K562 (cell line): ENCODE results near the gene TERT. TPM values are rescaled to one million over a fixed set of nuclear protein-coding genes. Genes with fewer than 3 reads are reported as not detected.

Source experiments
- ATAC-seq: fragments of 200-7000 bp; cut with Tn5 transposase; 3 replicates; pipeline ENCODE4 v1.9.1; 2020; ENCODE audit warnings: moderate library complexity
- BruUV-seq: library from RNA; stranded (reverse); fragments of 400-500 nt; replicated peaks from 2 replicates; lab custom pipeline; 2021; lab: Mats Ljungman, UMichigan
- CTCF ChIA-PET: fragments of 300-600 bp; formaldehyde crosslinking; extraction: SDS; loops from one replicate; lab custom pipeline; 2021; ENCODE audit warnings: low intra/inter-chr PET ratio; lab: Yijun Ruan, JAX
- POLR2A ChIA-PET: fragments of 300-600, 350-650 bp; sonication (Branson Sonifier 250); formaldehyde crosslinking; extraction: SDS; loops from one replicate; lab custom pipeline; 2021; ENCODE audit warnings: antibody characterized with exemption, inconsistent platforms; lab: Yijun Ruan, JAX
- DNase-seq, 4 experiments: peaks; one replicate each; pipeline versions ENCODE4 v3.0.0 to v3.0.0-alpha.2; 2011 to 2018; ENCODE audit warnings: low spot score in 3 of 4, mixed read lengths in 3 of 4; ENCODE audit errors: extremely low read depth in 1 of 4
- FAIRE-seq: peaks from 2 replicates; lab custom pipeline; 2011; peaks lifted over from hg19 to GRCh38; lab: Jason Lieb, UNC
- H2AFZ ChIP-seq: 2 replicates; pipeline ENCODE4 v1.6.0; 2011; ENCODE audit warnings: low read depth, low read length, control low read depth, inconsistent platforms
- H3K27ac ChIP-seq: fragments of 200-600 bp; 3 replicates; pipeline ENCODE4 v1.8.0; 2011; ENCODE audit warnings: low read depth, mild to moderate bottlenecking, control low read depth, inconsistent platforms, low read length, moderate library complexity, mixed read lengths; ENCODE audit errors: extremely low read depth
- H3K27me3 ChIP-seq, 2 experiments: fragments of 300-600 bp in 1 of 2; 2 replicates in 1 of 2; 3 replicates in 1 of 2; pipeline versions ENCODE4 v1.6.0 to v1.8.0; 2011; ENCODE audit warnings: inconsistent platforms in 2 of 2, low read length in 2 of 2, mild to moderate bottlenecking in 1 of 2, mixed read lengths in 1 of 2, moderate library complexity in 1 of 2; ENCODE audit not compliant: control insufficient read depth in 2 of 2, insufficient read depth in 2 of 2
- H3K36me3 ChIP-seq: fragments of 300-600 bp; 3 replicates; pipeline ENCODE4 v1.8.0; 2011; ENCODE audit warnings: mild to moderate bottlenecking, low read length, inconsistent platforms; ENCODE audit not compliant: control insufficient read depth, insufficient read depth
- H3K4me1 ChIP-seq, 2 experiments: fragments of 200-600 bp in 1 of 2; replicated peaks in 1 of 2; 2 replicates in 1 of 2; 3 replicates in 1 of 2; pipeline versions ENCODE4 v1.5.1 to v1.8.0; 2011; ENCODE audit warnings: inconsistent platforms in 2 of 2, low read length in 2 of 2, mild to moderate bottlenecking in 1 of 2, mixed read lengths in 1 of 2, moderate library complexity in 1 of 2; ENCODE audit not compliant: control insufficient read depth in 2 of 2, insufficient read depth in 2 of 2
- H3K4me2 ChIP-seq: 2 replicates; pipeline ENCODE4 v1.6.1; 2011; ENCODE audit warnings: low read length, control low read depth, inconsistent platforms, mixed read lengths; ENCODE audit not compliant: insufficient read depth
- H3K4me3 ChIP-seq: fragments of 200-600 bp; sonication (generic), shearing (Covaris generic); 2 replicates; pipeline ENCODE4 v1.5.1; 2016; ENCODE audit warnings: control low read depth, inconsistent platforms
- H3K79me2 ChIP-seq: fragments of 200-600 bp; 3 replicates; pipeline ENCODE4 v1.8.0; 2011; ENCODE audit warnings: low read length, inconsistent platforms; ENCODE audit not compliant: control insufficient read depth, insufficient read depth
- H3K9ac ChIP-seq, 2 experiments: 2 replicates each; pipeline versions ENCODE4 v1.6.0 to v1.6.1; 2011; ENCODE audit warnings: low read depth in 2 of 2, low read length in 2 of 2, control low read depth in 1 of 2, inconsistent platforms in 1 of 2, mild to moderate bottlenecking in 1 of 2, mixed read lengths in 1 of 2; ENCODE audit not compliant: insufficient read depth in 1 of 2
- H3K9me1 ChIP-seq: one replicate; pipeline ENCODE4 v1.6.0; 2011; ENCODE audit warnings: inconsistent platforms, mild to moderate bottlenecking, low read length, moderate library complexity; ENCODE audit not compliant: control insufficient read depth, insufficient read depth
- H3K9me3 ChIP-seq: replicated peaks from 2 replicates; pipeline ENCODE4 v1.5.1; 2011; ENCODE audit warnings: low read depth, low read length, inconsistent platforms; ENCODE audit not compliant: control insufficient read depth, insufficient read depth
- H4K20me1 ChIP-seq: replicated peaks from 2 replicates; pipeline ENCODE4 v1.6.1; 2011; ENCODE audit warnings: low read length, inconsistent platforms, mixed read lengths; ENCODE audit not compliant: control insufficient read depth, insufficient read depth
- NFIX ChIP-seq: fragments of 250-450 bp; sonication (Bioruptor Pico); IDR thresholded peaks from 2 replicates; pipeline ENCODE4 v1.4.0; 2020; ENCODE audit warnings: low read depth, mild to moderate bottlenecking, moderate library complexity
- WGBS: fragments of 100-300 bp; shearing (Covaris generic); methylation state at CpG from one replicate; pipeline ENCODE4 v1.1.6; 2016; ENCODE audit warnings: low coverage, mixed read lengths; ENCODE audit not compliant: insufficient coverage; ENCODE audit errors: missing lambda C conversion rate; 5-methylcytosine and 5-hydroxymethylcytosine counted together
- in situ Hi-C: fragments of 300-500 bp; cut with MboI; formaldehyde crosslinking; loops from 4 replicates; pipeline ENCODE4 v1.15.0; 2018; ENCODE audit warnings: inconsistent platforms, mixed read lengths
- intact Hi-C: fragments of 100-400 bp; cut with micrococcal nuclease; formaldehyde crosslinking; loops from 2 replicates; pipeline ENCODE4 v1.14.2; 2022
- polyA plus RNA-seq, 8 experiments: library from polyadenylated mRNA; depleted of rRNA in 4 of 8; stranded (reverse) in 5 of 8; unstranded in 3 of 8; fragments of >200 nt; fragmentation: Nextera tagmentation in 2 of 8; fragmentation: Illumina TruSeq in 1 of 8; extraction: Ambion mirVana in 2 of 8; extraction: Trizol in 1 of 8; gene quantifications; 2 replicates each; pipeline versions ENCODE4 v1.2.1 to v1.2.3, GENCODE V29; 2011 to 2014; ENCODE audit warnings: inconsistent platforms in 1 of 8, missing spikeins in 1 of 8
- total RNA-seq, 7 experiments: library from RNA; depleted of rRNA in 6 of 7; stranded (reverse); fragments of >200 nt in 6 of 7; fragmentation: Illumina TruSeq in 2 of 7; extraction: Trizol in 2 of 7; gene quantifications; 2 replicates each; pipeline versions ENCODE4 v1.2.1 to v1.2.3, GENCODE V29; 2011 to 2021; ENCODE audit warnings: low replicate concordance in 1 of 7
- TF ChIP-seq, protein P1 (sequence below): sonication (generic); formaldehyde crosslinking; IDR thresholded peaks from 2 replicates; pipeline ENCODE4 v1.9.0; 2022; ENCODE audit warnings: mild to moderate bottlenecking, missing genetic modification reagents
- TF ChIP-seq, protein P2 (sequence below): sonication (generic); formaldehyde crosslinking; IDR thresholded peaks from 2 replicates; pipeline ENCODE4 v1.5.0; 2020; ENCODE audit warnings: missing genetic modification reagents

TERT gene
- total and polyA plus RNA-seq, 9 of the 15 experiments (the other 6 are each of a cell fraction or from before 2014, with no cell fraction given), result 0.08 to 4.5 (median 0.98) TPM; not detected in 1

DNA sequence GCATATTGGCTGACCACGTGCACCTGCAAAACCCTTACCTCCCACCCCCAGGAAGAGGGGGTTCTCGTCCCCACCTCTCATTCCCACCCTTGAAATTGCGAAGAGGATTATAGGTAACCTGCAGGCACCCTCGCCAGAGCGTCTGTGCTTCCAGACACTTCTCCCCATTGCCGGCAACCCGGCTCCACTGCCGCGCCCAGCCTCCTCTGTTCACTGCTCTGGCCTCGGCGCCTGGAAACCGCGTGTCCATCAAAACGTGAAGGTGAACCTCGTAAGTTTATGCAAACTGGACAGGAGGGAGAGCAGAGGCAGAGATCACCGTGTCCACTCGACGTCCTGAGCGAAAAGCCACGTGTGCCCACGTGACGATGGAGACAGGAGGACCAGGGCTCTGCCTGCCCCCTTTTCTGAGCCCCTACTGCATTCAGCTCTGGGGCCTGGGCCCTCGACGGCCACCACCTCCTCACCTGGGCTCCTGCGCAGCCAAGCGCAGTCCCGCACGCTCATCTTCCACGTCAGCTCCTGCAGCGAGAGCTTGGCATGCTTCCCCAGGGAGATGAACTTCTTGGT lies 1.9 kb downstream of the TERT start:
- in situ Hi-C loops (no loop called here), intact Hi-C loops (no loop called here)
- ChIA-PET POLR2A (interaction anchor here (1.2 kb wide), 1 partner anchor 17 kb away, joined by 5 read pairs; no protein-coding TSS in a partner anchor), CTCF (no interaction called here)
- Histone ChIP-seq H3K9me1 (no peaks in the 10 kb centered on the region), H3K4me2 (no peak overlapping the region), H3K27ac (no peak overlapping the region), H3K9me3 (no peaks in the 10 kb centered on the region), H3K36me3 (no peaks in the 10 kb centered on the region), H3K9ac (no peak overlapping the region; a peak in 1 of 4 replicates), H3K4me1 (peaks cover 0 to 60% of the 10 kb centered on the region in 2 experiments; a peak in 2 of 5 replicates), H3K79me2 (no peaks in the 10 kb centered on the region), H4K20me1 (peaks cover 9% of the 10 kb centered on the region; the same call in 1 of the 2 replicates), H3K4me3 (no peak overlapping the region), H2AFZ (no peak overlapping the region), H3K27me3 (peaks cover 11 to 52% of the 10 kb centered on the region in 2 experiments)
- no peak for DNase-seq
- FAIRE-seq, result no peak
- TF ChIP-seq, protein P1, sequence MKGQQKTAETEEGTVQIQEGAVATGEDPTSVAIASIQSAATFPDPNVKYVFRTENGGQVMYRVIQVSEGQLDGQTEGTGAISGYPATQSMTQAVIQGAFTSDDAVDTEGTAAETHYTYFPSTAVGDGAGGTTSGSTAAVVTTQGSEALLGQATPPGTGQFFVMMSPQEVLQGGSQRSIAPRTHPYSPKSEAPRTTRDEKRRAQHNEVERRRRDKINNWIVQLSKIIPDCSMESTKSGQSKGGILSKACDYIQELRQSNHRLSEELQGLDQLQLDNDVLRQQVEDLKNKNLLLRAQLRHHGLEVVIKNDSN (CRISPR knock-in tag), result 0 out of 2 replicates have a peak, but pooled peaks have one; percentile 36
- TF ChIP-seq, protein P2, sequence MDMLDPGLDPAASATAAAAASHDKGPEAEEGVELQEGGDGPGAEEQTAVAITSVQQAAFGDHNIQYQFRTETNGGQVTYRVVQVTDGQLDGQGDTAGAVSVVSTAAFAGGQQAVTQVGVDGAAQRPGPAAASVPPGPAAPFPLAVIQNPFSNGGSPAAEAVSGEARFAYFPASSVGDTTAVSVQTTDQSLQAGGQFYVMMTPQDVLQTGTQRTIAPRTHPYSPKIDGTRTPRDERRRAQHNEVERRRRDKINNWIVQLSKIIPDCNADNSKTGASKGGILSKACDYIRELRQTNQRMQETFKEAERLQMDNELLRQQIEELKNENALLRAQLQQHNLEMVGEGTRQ (CRISPR knock-in tag), result peak; percentile 27; the same call in 1 of the 2 replicates
- no peak for TF ChIP-seq NFIX
- WGBS, result 23% methylated on average over 27 of the region's 30 CpGs
- no TSS peak for BruUV-seq
- no peak for ATAC-seq
